ENCODE results near the gene GUCY1A1. TPM values are rescaled to one million over a fixed set of nuclear protein-coding genes. Genes with fewer than 3 reads are reported as not detected.
A peak's percentile ranks its signal among the peaks of the same experiment; 100 is the strongest.

Gene GUCY1A1
- total RNA-seq, 1 donor from 2014 or later: 29.4 TPM

DNA sequence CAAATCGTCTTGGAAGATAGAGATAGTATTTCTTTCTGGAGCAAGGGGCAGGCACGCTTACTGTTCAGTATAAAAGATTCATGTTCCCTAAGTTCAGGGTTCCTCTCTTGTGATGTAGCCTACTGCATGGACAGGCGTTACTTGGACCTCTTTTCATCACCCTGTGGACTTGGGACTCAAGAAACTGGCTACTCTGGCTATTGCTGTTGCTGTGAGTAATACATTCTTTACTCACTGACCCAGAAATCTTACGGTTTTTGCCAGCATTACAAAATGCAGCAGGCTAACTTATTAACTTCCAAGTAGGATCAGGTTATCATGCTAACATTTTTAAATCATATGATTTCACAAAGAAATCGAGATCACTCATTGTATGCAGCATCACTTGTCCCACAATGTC lies 79.3 kb downstream of the GUCY1A1 start:
- DNase-seq (ENCODE audit: low spot score): no peak
- no peaks in the 10 kb centered on the region for H3K4me1 Mint-ChIP-seq (ENCODE audit: low read depth)
- no peak overlapping the region for H3K4me3 Mint-ChIP-seq (ENCODE audit: unreplicated experiment)
- peaks cover 2% of the 10 kb centered on the region for H3K36me3 Mint-ChIP-seq (ENCODE audit: low read depth)
- peak overlapping the region; percentile 62 for H3K27ac Mint-ChIP-seq (ENCODE audit: unreplicated experiment)
- TF ChIP-seq, protein P1, sequence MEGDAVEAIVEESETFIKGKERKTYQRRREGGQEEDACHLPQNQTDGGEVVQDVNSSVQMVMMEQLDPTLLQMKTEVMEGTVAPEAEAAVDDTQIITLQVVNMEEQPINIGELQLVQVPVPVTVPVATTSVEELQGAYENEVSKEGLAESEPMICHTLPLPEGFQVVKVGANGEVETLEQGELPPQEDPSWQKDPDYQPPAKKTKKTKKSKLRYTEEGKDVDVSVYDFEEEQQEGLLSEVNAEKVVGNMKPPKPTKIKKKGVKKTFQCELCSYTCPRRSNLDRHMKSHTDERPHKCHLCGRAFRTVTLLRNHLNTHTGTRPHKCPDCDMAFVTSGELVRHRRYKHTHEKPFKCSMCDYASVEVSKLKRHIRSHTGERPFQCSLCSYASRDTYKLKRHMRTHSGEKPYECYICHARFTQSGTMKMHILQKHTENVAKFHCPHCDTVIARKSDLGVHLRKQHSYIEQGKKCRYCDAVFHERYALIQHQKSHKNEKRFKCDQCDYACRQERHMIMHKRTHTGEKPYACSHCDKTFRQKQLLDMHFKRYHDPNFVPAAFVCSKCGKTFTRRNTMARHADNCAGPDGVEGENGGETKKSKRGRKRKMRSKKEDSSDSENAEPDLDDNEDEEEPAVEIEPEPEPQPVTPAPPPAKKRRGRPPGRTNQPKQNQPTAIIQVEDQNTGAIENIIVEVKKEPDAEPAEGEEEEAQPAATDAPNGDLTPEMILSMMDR (IDR thresholded peaks at IDR 0.05): no peak
- no peaks in the 10 kb centered on the region for H3K27me3 Mint-ChIP-seq (ENCODE audit: low read depth)
- H3K9me3 Mint-ChIP-seq (ENCODE audit: low read depth): peaks cover 3% of the 10 kb centered on the region

DNA sequence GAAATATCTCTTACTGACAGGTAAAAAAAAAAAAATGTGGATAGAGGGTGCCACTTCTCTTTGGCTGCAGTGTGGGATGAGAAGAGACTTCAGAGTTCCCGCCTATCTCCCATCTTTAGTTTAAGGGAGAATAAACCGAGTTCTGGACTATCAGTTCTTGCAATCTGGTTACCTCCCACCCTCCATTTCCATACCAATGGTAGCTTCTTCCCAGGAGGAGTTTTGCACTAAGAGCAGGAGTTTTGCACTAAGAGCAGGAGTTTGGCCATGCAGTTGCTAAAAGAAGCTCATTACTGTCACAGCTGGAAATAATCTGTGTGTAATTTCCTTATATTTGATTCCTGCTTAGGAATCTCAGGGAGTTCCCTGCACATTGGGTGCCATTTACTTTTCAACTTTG lies 81.4 kb downstream of the GUCY1A1 start:
- H3K36me3 Mint-ChIP-seq (ENCODE audit: low read depth): peaks cover 1% of the 10 kb centered on the region
- H3K4me1 Mint-ChIP-seq (ENCODE audit: low read depth): no peaks in the 10 kb centered on the region

DNA sequence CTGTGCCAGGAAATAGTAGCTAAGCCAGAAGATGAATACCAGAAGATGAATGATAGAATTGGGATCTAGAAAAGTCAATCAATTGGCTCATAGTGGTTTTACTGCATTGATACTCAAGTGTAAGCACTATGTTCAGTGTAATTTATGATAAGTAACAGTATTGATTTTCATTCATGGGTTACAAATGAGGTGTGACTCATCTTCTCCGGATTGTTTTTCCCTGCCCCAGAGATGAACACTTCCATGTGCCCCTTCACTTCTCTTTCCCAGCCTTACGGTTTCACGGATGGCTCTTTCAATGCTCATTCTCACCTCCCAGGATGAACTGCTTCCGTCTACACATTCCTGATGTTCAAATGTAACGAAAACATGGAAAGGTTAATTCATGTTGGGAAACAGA lies 82.4 kb downstream of the GUCY1A1 start:
- Mint-ChIP-seq H3K9me3 (ENCODE audit: low read depth) (peaks cover 3% of the 10 kb centered on the region), H3K4me3 (ENCODE audit: unreplicated experiment) (no peak overlapping the region), H3K27me3 (ENCODE audit: low read depth) (no peaks in the 10 kb centered on the region), H3K36me3 (ENCODE audit: low read depth) (no peaks in the 10 kb centered on the region), H3K27ac (ENCODE audit: unreplicated experiment) (no peak overlapping the region), H3K4me1 (ENCODE audit: low read depth) (no peaks in the 10 kb centered on the region)
- TF ChIP-seq, protein P1 (IDR thresholded peaks at IDR 0.05): no peak
- no peak for DNase-seq (ENCODE audit: low spot score)

More for the DNA sequence above, 81.4 kb downstream of the GUCY1A1 start:
- TF ChIP-seq, protein P1 (IDR thresholded peaks at IDR 0.05): no peak
- no peak overlapping the region for H3K27ac Mint-ChIP-seq (ENCODE audit: unreplicated experiment)
- H3K4me3 Mint-ChIP-seq (ENCODE audit: unreplicated experiment): no peak overlapping the region
- DNase-seq (ENCODE audit: low spot score): no peak
- H3K9me3 Mint-ChIP-seq (ENCODE audit: low read depth): peaks cover 3% of the 10 kb centered on the region
- no peaks in the 10 kb centered on the region for H3K27me3 Mint-ChIP-seq (ENCODE audit: low read depth)

DNA sequence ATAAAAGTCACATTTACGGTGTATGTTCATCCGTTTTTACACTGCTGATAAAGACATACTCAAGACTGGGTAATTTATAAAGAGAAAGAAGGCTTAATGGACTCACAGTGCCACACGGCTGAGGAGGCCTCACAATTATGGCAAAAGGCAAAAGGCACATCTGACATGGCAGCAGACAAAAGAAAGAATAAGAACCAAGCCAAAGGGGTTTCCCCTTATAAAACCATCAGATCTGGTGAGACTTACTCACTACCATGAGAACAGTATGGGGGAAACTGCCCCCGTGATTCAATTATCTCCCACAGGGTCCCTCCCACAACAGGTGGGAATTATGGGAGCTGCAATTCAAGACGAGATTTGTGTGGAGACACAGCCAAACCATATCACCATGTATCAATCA lies 84.9 kb downstream of the GUCY1A1 start:
- H3K27ac Mint-ChIP-seq (ENCODE audit: unreplicated experiment): no peak overlapping the region
- H3K9me3 Mint-ChIP-seq (ENCODE audit: low read depth): no peaks in the 10 kb centered on the region
- TF ChIP-seq, protein P1 (IDR thresholded peaks at IDR 0.05): no peak
- H3K36me3 Mint-ChIP-seq (ENCODE audit: low read depth): no peaks in the 10 kb centered on the region
- no peaks in the 10 kb centered on the region for H3K27me3 Mint-ChIP-seq (ENCODE audit: low read depth)
- no peaks in the 10 kb centered on the region for H3K4me1 Mint-ChIP-seq (ENCODE audit: low read depth)
- no peak for DNase-seq (ENCODE audit: low spot score)
- H3K4me3 Mint-ChIP-seq (ENCODE audit: unreplicated experiment): no peak overlapping the region

DNA sequence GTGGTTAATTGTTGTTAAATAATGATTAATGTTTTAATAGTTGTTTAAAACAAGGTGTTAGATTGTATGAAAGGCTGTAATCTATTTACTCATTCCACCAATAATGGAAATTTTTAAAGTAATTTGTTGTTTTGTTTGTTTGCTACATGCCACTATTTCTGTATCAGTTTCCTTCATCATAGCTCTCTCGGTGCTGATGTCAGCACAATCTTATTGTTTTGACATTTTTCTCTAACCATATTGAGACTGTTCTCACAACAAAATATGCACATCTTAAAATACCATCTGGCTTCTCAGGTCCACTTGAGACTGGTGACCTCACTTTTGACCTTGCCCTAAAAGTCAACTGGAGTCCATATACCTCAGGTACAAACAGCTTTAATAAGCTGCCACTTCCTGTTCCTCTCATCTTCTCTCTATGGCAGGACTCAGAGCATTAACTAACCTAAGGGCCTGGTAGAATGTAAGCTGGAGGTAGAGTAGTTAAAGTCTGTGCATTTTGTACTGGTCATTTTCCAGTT lies 91.2 kb downstream of the GUCY1A1 start:
- Mint-ChIP-seq H3K27me3 (ENCODE audit: low read depth) (no peaks in the 10 kb centered on the region), H3K4me3 (ENCODE audit: unreplicated experiment) (no peak overlapping the region), H3K9me3 (ENCODE audit: low read depth) (peaks cover 2% of the 10 kb centered on the region), H3K36me3 (ENCODE audit: low read depth) (no peaks in the 10 kb centered on the region), H3K27ac (ENCODE audit: unreplicated experiment) (no peak overlapping the region), H3K4me1 (ENCODE audit: low read depth) (peaks cover 22% of the 10 kb centered on the region)
- DNase-seq (ENCODE audit: low spot score): no peak
- TF ChIP-seq, protein P1 (IDR thresholded peaks at IDR 0.05): no peak
